CD4-positive, alpha-beta T cell (primary cell): ENCODE measurements around the gene LPAR3. TPM values are rescaled to one million over a fixed set of nuclear protein-coding genes. Genes with fewer than 3 reads are reported as not detected.

Experiments used
- ATAC-seq: fragments of 200-7000 bp; cut with Tn5 transposase; one replicate; pipeline ENCODE4 v1.10.0; 2022; ENCODE audit warnings: mild to moderate bottlenecking; ENCODE audit not compliant: poor library complexity
- CTCF ChIA-PET: fragments of 350-600 bp; sonication (Branson Sonifier 250); formaldehyde crosslinking; loops from one replicate; lab custom pipeline; 2021; ENCODE audit warnings: antibody characterized with exemption, inconsistent platforms; lab: Charles Lee
- POLR2A ChIA-PET: fragments of 350-600 bp; sonication (Branson Sonifier 250); formaldehyde crosslinking; loops from one replicate; lab custom pipeline; 2021; ENCODE audit warnings: antibody characterized with exemption, inconsistent platforms; lab: Charles Lee
- DNase-seq, 14 experiments: peaks; one replicate each; pipeline ENCODE4 v3.0.0-alpha.2; 2013 to 2020; ENCODE audit warnings: mixed read lengths in 2 of 14
- H3K27ac ChIP-seq, 2 donors: one replicate each; pipeline versions ENCODE4 v1.5.1 to v1.7.0; 2013; ENCODE audit warnings: low read length in 2 of 2, low read depth in 1 of 2, mild to moderate bottlenecking in 1 of 2
- H3K27me3 ChIP-seq, 2 experiments: 1 replicate in 1 of 2; 2 replicates in 1 of 2; pipeline versions ENCODE4 v1.6.1 to v1.7.0; 2013; ENCODE audit warnings: low read length in 2 of 2, control low read depth in 1 of 2, mild to moderate bottlenecking in 1 of 2, moderate library complexity in 1 of 2; ENCODE audit not compliant: insufficient read depth in 2 of 2, control insufficient read depth in 1 of 2
- H3K36me3 ChIP-seq: one replicate; pipeline ENCODE4 v1.6.1; 2013; ENCODE audit warnings: low read length, control low read depth; ENCODE audit not compliant: insufficient read depth
- H3K4me1 ChIP-seq: one replicate; pipeline ENCODE4 v1.6.1; 2013; ENCODE audit warnings: low read length, control low read depth; ENCODE audit not compliant: insufficient read depth
- H3K4me3 ChIP-seq: one replicate; pipeline ENCODE4 v1.5.1; 2013; ENCODE audit warnings: mild to moderate bottlenecking, low read length, moderate library complexity
- H3K9me3 ChIP-seq, 2 experiments: 1 replicate in 1 of 2; 2 replicates in 1 of 2; pipeline versions ENCODE4 v1.6.1 to v1.7.0; 2013; ENCODE audit warnings: low read length in 2 of 2, mild to moderate bottlenecking in 2 of 2, control low read depth in 1 of 2, moderate library complexity in 1 of 2; ENCODE audit not compliant: control insufficient read depth in 1 of 2, insufficient read depth in 1 of 2
- H3K27ac Mint-ChIP-seq: one replicate; pipeline ENCODE4 v1.8.0; 2020; ENCODE audit warnings: mixed read lengths
- H3K27me3 Mint-ChIP-seq: one replicate; pipeline ENCODE4 v1.8.0; 2021; ENCODE audit warnings: mixed read lengths
- H3K36me3 Mint-ChIP-seq: one replicate; pipeline ENCODE4 v1.8.0; 2021; ENCODE audit warnings: low read depth, mixed read lengths
- H3K4me1 Mint-ChIP-seq: one replicate; pipeline ENCODE4 v1.8.0; 2021; ENCODE audit warnings: low read depth, mixed read lengths
- H3K4me3 Mint-ChIP-seq: one replicate; pipeline ENCODE4 v1.8.0; 2020; ENCODE audit warnings: mild to moderate bottlenecking, mixed read lengths
- H3K9me3 Mint-ChIP-seq: one replicate; pipeline ENCODE4 v1.8.0; 2020; ENCODE audit warnings: mixed read lengths
- CTCF ChIP-seq: fragments of 200-600 bp; IDR thresholded peaks from one replicate; pipeline ENCODE4 v1.8.0; 2022; ENCODE audit warnings: antibody characterized with exemption, mild to moderate bottlenecking
- intact Hi-C, 2 experiments: fragments of 100-400 bp; cut with DNase I in 1 of 2; cut with micrococcal nuclease in 1 of 2; formaldehyde crosslinking; loops; one replicate each; pipeline versions ENCODE4 v1.15.1 to v1.9.0; 2023 to 2025; cut with DNase I, micrococcal nuclease
- total RNA-seq, 174 experiments: library from RNA in 2 of 174; stranded (reverse) in 2 of 174; gene quantifications; one replicate each; pipeline ENCODE4 v1.2.3 and lab custom pipeline; 2021 to 2026

The LPAR3 gene
- total RNA-seq, 2 experiments from 2014 or later: 0.25 to 0.87 TPM

GRCh38 chr1:84873366-84873765 is 19.6 kb downstream of the LPAR3 start:
- Histone ChIP-seq H3K27ac (no peak overlapping the region), H3K36me3 (no peaks in the 10 kb centered on the region), H3K4me3 (no peak overlapping the region), H3K27me3 (no peaks in the 10 kb centered on the region), H3K9me3 (no peaks in the 10 kb centered on the region), H3K4me1 (peaks cover 9% of the 10 kb centered on the region)
- Mint-ChIP-seq H3K4me1 (no peaks in the 10 kb centered on the region), H3K9me3 (no peaks in the 10 kb centered on the region), H3K27ac (no peak overlapping the region), H3K27me3 (no peaks in the 10 kb centered on the region), H3K4me3 (no peak overlapping the region), H3K36me3 (no peaks in the 10 kb centered on the region)
- CTCF ChIA-PET: no interaction called here
- DNase-seq: no peak
- POLR2A ChIA-PET: no interaction called here
- intact Hi-C loops: no loop called here
- TF ChIP-seq CTCF: no peak
- no peak for ATAC-seq

GRCh38 chr1:84872696-84873355 is 20.2 kb downstream of the LPAR3 start:
- intact Hi-C loops: no loop called here
- ATAC-seq: no peak

GRCh38 chr1:84871181-84871580 is 21.8 kb downstream of the LPAR3 start:
- Mint-ChIP-seq H3K27me3 (no peaks in the 10 kb centered on the region), H3K36me3 (no peaks in the 10 kb centered on the region), H3K4me1 (no peaks in the 10 kb centered on the region), H3K9me3 (no peaks in the 10 kb centered on the region), H3K27ac (no peak overlapping the region), H3K4me3 (no peak overlapping the region)
- Histone ChIP-seq H3K27me3 (no peaks in the 10 kb centered on the region), H3K4me1 (peaks cover 5% of the 10 kb centered on the region), H3K27ac (no peak overlapping the region), H3K4me3 (no peak overlapping the region), H3K9me3 (no peaks in the 10 kb centered on the region), H3K36me3 (no peaks in the 10 kb centered on the region)
- ChIA-PET CTCF (no interaction called here), POLR2A (no interaction called here)
- TF ChIP-seq CTCF: no peak
- ATAC-seq (no peak), DNase-seq (no peak)
- intact Hi-C loops: no loop called here

More at GRCh38 chr1:84872696-84873355, 20.2 kb downstream of the LPAR3 start:
- no peaks in the 10 kb centered on the region for H3K27me3 Mint-ChIP-seq
- Histone ChIP-seq H3K4me1 (peaks cover 9% of the 10 kb centered on the region), H3K27me3 (no peaks in the 10 kb centered on the region), H3K27ac (no peak overlapping the region), H3K4me3 (no peak overlapping the region), H3K36me3 (no peaks in the 10 kb centered on the region), H3K9me3 (no peaks in the 10 kb centered on the region)
- no peak for TF ChIP-seq CTCF
- no peak overlapping the region for H3K4me3 Mint-ChIP-seq
- DNase-seq: no peak
- H3K36me3 Mint-ChIP-seq: no peaks in the 10 kb centered on the region
- H3K9me3 Mint-ChIP-seq: no peaks in the 10 kb centered on the region
- no peak overlapping the region for H3K27ac Mint-ChIP-seq
- H3K4me1 Mint-ChIP-seq: no peaks in the 10 kb centered on the region
- ChIA-PET POLR2A (no interaction called here), CTCF (no interaction called here)
